ENCODE measurements around the gene KRT33B. TPM values are rescaled to one million over a fixed set of nuclear protein-coding genes. Genes with fewer than 3 reads are reported as not detected.

The KRT33B gene
- total and polyA plus RNA-seq, 2 experiments from 2014 or later, result not detected

DNA sequence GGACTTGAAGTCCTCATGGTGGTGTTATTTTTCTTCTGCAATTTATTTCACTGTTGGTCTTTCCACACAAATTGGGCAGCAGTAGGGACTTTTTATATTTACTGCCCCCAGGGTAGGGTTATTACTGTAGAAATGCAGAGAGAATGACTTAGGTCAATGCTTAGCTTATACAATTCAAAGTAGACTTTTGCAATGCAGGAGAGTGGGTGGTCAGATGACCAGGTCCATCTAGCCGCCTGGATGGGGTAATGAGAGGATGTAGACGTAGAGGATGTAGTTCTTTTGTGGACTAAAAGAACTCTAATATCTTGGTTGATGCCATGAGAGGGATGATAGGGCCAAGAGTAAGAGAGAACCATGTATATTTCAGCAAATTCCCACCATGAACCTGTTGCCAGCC is 51.4 kb downstream of the KRT33B start:
- no peaks in the 10 kb centered on the region for H3K4me1 ChIP-seq (ENCODE audit: low read depth)
- no peak for DNase-seq (ENCODE audit: low read depth in 1 of 2, low spot score in 1 of 2)
- TF ChIP-seq CTCF (IDR thresholded peaks at IDR 0.05; ENCODE audit: low read depth, low read length), result no peak

GRCh38 chr17:41315814-41316445 is 53.7 kb downstream of the KRT33B start:
- Histone ChIP-seq H3K36me3 (no peaks in the 10 kb centered on the region), H3K27ac (no peak overlapping the region), H3K4me1 (ENCODE audit: low read depth) (no peaks in the 10 kb centered on the region), H3K9me3 (ENCODE audit: low read depth) (no peaks in the 10 kb centered on the region), H3K4me3 (no peak overlapping the region), H3K27me3 (peaks cover 19% of the 10 kb centered on the region)
- no peak for TF ChIP-seq CTCF (IDR thresholded peaks at IDR 0.05; ENCODE audit: low read depth, low read length)
- DNase-seq (ENCODE audit: low read depth in 1 of 2, low spot score in 1 of 2), result no peak

More for the DNA sequence above, 51.4 kb downstream of the KRT33B start:
- no peak overlapping the region for H3K27ac ChIP-seq
- peaks cover 13% of the 10 kb centered on the region for H3K27me3 ChIP-seq
- no peaks in the 10 kb centered on the region for H3K9me3 ChIP-seq (ENCODE audit: low read depth)
- no peaks in the 10 kb centered on the region for H3K36me3 ChIP-seq
- H3K4me3 ChIP-seq, result no peak overlapping the region

DNA sequence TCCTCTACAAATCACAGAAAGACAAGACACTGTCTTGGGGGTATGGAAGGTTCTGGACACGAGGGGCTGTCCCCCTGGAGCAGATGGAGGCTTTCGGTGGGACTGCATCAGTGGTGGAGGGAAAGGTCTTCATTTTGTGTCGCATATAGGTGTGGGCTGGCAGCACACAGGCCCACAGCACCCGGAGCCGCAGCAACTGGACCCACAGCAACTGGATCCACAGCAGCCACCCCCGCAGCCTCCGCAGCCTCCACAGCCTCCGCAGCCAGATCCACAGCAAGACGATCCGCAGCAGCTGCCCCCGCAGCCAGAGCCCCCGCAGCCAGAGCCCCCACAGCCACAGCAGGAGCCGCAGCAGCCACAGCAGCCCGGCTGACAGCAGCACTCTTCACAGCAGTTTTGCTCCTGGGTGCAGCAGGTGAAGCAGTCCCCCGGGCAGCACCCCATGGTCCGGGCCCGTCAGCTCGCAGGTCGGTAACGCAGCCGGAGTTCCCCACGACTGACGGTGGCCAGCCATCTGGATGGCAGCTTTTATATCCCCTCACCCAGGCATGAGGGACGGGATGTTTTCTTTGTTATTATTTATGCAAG is 54.3 kb downstream of the KRT33B start, which contains the start of gene KRTAP17-1:
KRTAP17-1 (minus strand) TSS at position 507 of the 591 bp plus-strand sequence; CDS start at position 447, 60 bp downstream.
- H3K4me1 ChIP-seq (ENCODE audit: low read depth), result no peaks in the 10 kb centered on the region
- H3K4me3 ChIP-seq, result no peak within 1 kb of the TSS
- H3K27me3 ChIP-seq, result peaks cover 19% of the 10 kb centered on the region

More for the DNA sequence above, 54.3 kb downstream of the KRT33B start, which contains the start of gene KRTAP17-1:
- DNase-seq (ENCODE audit: low read depth in 1 of 2, low spot score in 1 of 2), result no peak
- TF ChIP-seq CTCF (IDR thresholded peaks at IDR 0.05; ENCODE audit: low read depth, low read length), result no peak
- Histone ChIP-seq H3K27ac (no peak within 1 kb of the TSS), H3K9me3 (ENCODE audit: low read depth) (no peaks in the 10 kb centered on the region), H3K36me3 (no peaks in the 10 kb centered on the region)

Other genes with a start within 250 kb of the KRT33B start
Only the 30 nearest of the 32 such genes appear.
- not detected in 2 replicates for gene KRTAP4-6, start 229.3 kb downstream of the KRT33B start, total RNA-seq
- gene KRTAP4-6, start 229.3 kb downstream of the KRT33B start, polyA plus RNA-seq, result not detected in 2 replicates
- gene KRTAP4-5, start 220.0 kb downstream of the KRT33B start, total RNA-seq, result not detected in 2 replicates
- not detected in 2 replicates for gene KRTAP4-5, start 220.0 kb downstream of the KRT33B start, polyA plus RNA-seq
- gene KRTAP4-4, start 209.1 kb downstream of the KRT33B start, total RNA-seq, result not detected in 2 replicates
- gene KRTAP4-4, start 209.1 kb downstream of the KRT33B start, polyA plus RNA-seq, result not detected in 2 replicates
- gene KRTAP4-3, start 201.6 kb downstream of the KRT33B start, total RNA-seq, result not detected in 2 replicates
- gene KRTAP4-3, start 201.6 kb downstream of the KRT33B start, polyA plus RNA-seq, result not detected in 2 replicates
- not detected in 2 replicates for gene KRTAP4-2, start 191.6 kb downstream of the KRT33B start, total RNA-seq
- not detected in 2 replicates for gene KRTAP4-2, start 191.6 kb downstream of the KRT33B start, polyA plus RNA-seq
- not detected in 2 replicates for gene KRTAP4-1, start 184.9 kb downstream of the KRT33B start, total RNA-seq
- not detected in 2 replicates for gene KRTAP4-1, start 184.9 kb downstream of the KRT33B start, polyA plus RNA-seq
- not detected in 2 replicates for gene KRTAP9-1, start 179.9 kb downstream of the KRT33B start, total RNA-seq
- not detected in 2 replicates for gene KRTAP9-1, start 179.9 kb downstream of the KRT33B start, polyA plus RNA-seq
- not detected in 2 replicates for gene KRTAP9-2, start 143.2 kb downstream of the KRT33B start, total RNA-seq
- gene KRTAP9-2, start 143.2 kb downstream of the KRT33B start, polyA plus RNA-seq, result not detected in 2 replicates
- gene KRTAP9-3, start 137.4 kb downstream of the KRT33B start, total RNA-seq, result not detected in 2 replicates
- gene KRTAP9-3, start 137.4 kb downstream of the KRT33B start, polyA plus RNA-seq, result not detected in 2 replicates
- gene KRTAP9-8, start 131.8 kb downstream of the KRT33B start, total RNA-seq, result not detected in 2 replicates
- gene KRTAP9-8, start 131.8 kb downstream of the KRT33B start, polyA plus RNA-seq, result not detected in 2 replicates
- gene KRTAP9-4, start 120.1 kb downstream of the KRT33B start, total RNA-seq, result not detected in 2 replicates
- gene KRTAP9-4, start 120.1 kb downstream of the KRT33B start, polyA plus RNA-seq, result not detected in 2 replicates
- gene KRTAP9-9, start 114.4 kb downstream of the KRT33B start, total RNA-seq, result not detected in 2 replicates
- gene KRTAP9-9, start 114.4 kb downstream of the KRT33B start, polyA plus RNA-seq, result not detected in 2 replicates
- not detected in 2 replicates for gene KRTAP9-6, start 104.4 kb downstream of the KRT33B start, total RNA-seq
- not detected in 2 replicates for gene KRTAP9-6, start 104.4 kb downstream of the KRT33B start, polyA plus RNA-seq
- not detected in 2 replicates for gene KRTAP9-7, start 94.1 kb downstream of the KRT33B start, total RNA-seq
- not detected in 2 replicates for gene KRTAP9-7, start 94.1 kb downstream of the KRT33B start, polyA plus RNA-seq
- not detected in 2 replicates for gene KRTAP29-1, start 67.0 kb downstream of the KRT33B start, total RNA-seq
- not detected in 2 replicates for gene KRTAP29-1, start 67.0 kb downstream of the KRT33B start, polyA plus RNA-seq
- gene KRTAP16-1, start 60.5 kb downstream of the KRT33B start, total RNA-seq, result not detected in 2 replicates
- gene KRTAP16-1, start 60.5 kb downstream of the KRT33B start, polyA plus RNA-seq, result not detected in 2 replicates
- gene KRTAP17-1, start 54.1 kb downstream of the KRT33B start, total RNA-seq, result not detected in 2 replicates
- not detected in 2 replicates for gene KRTAP17-1, start 54.1 kb downstream of the KRT33B start, polyA plus RNA-seq
- not detected in 2 replicates for gene KRT33A, start 19.0 kb downstream of the KRT33B start, total RNA-seq
- gene KRT33A, start 19.0 kb downstream of the KRT33B start, polyA plus RNA-seq, result not detected in 2 replicates
- gene KRT34, start 12.5 kb upstream of the KRT33B start, total RNA-seq, result not detected in 2 replicates
- not detected in 2 replicates for gene KRT34, start 12.5 kb upstream of the KRT33B start, polyA plus RNA-seq
- not detected in 2 replicates for gene KRT31, start 27.8 kb upstream of the KRT33B start, total RNA-seq
- not detected in 2 replicates for gene KRT31, start 27.8 kb upstream of the KRT33B start, polyA plus RNA-seq
- not detected in 2 replicates for gene KRT37, start 54.8 kb upstream of the KRT33B start, total RNA-seq
- not detected in 2 replicates for gene KRT37, start 54.8 kb upstream of the KRT33B start, polyA plus RNA-seq
- not detected in 2 replicates for gene KRT38, start 71.2 kb upstream of the KRT33B start, total RNA-seq
- gene KRT38, start 71.2 kb upstream of the KRT33B start, polyA plus RNA-seq, result not detected in 2 replicates
- not detected in 2 replicates for gene KRT32, start 97.6 kb upstream of the KRT33B start, total RNA-seq
- not detected in 2 replicates for gene KRT32, start 97.6 kb upstream of the KRT33B start, polyA plus RNA-seq
- gene KRT35, start 111.3 kb upstream of the KRT33B start, total RNA-seq, result not detected in 2 replicates
- not detected in 2 replicates for gene KRT35, start 111.3 kb upstream of the KRT33B start, polyA plus RNA-seq
- gene KRT36, start 120.1 kb upstream of the KRT33B start, total RNA-seq, result not detected in 2 replicates
- gene KRT36, start 120.1 kb upstream of the KRT33B start, polyA plus RNA-seq, result not detected in 2 replicates
- gene KRT13, start 135.8 kb upstream of the KRT33B start, total RNA-seq, result not detected in 2 replicates
- gene KRT13, start 135.8 kb upstream of the KRT33B start, polyA plus RNA-seq, result not detected in 2 replicates
- 0.09 and 0.28 TPM in 2 replicates for gene KRT15, start 149.1 kb upstream of the KRT33B start, total RNA-seq
- gene KRT15, start 149.1 kb upstream of the KRT33B start, polyA plus RNA-seq, result 0.15 TPM in 1 of 2 replicates, not detected in the other
- gene KRT19, start 158.5 kb upstream of the KRT33B start, total RNA-seq, result 303 and 522 TPM in 2 replicates
- 270 and 501 TPM in 2 replicates for gene KRT19, start 158.5 kb upstream of the KRT33B start, polyA plus RNA-seq
- not detected in 2 replicates for gene KRT9, start 202.2 kb upstream of the KRT33B start, total RNA-seq
- not detected in 2 replicates for gene KRT9, start 202.2 kb upstream of the KRT33B start, polyA plus RNA-seq
- not detected in 2 replicates for gene KRT14, start 217.1 kb upstream of the KRT33B start, total RNA-seq
- gene KRT14, start 217.1 kb upstream of the KRT33B start, polyA plus RNA-seq, result 0.20 TPM in 1 of 2 replicates, not detected in the other

All from cardiac muscle cell (in vitro differentiated cells and primary cell).